NCI-H2029 treated with DMSO at 0.1 percent for 48 hours (cell line): ENCODE results near the gene CKS1B.

Experiments used
- DNase-seq: peaks from one replicate; lab custom pipeline; 2025; lab: John Stamatoyannopoulos, UW

The CKS1B gene

GRCh38 chr1:155015527-155016230, 41.2 kb downstream of the CKS1B start:
- no peak for DNase-seq

GRCh38 chr1:155016231-155016831, 41.9 kb downstream of the CKS1B start:
- no peak for DNase-seq

DNA sequence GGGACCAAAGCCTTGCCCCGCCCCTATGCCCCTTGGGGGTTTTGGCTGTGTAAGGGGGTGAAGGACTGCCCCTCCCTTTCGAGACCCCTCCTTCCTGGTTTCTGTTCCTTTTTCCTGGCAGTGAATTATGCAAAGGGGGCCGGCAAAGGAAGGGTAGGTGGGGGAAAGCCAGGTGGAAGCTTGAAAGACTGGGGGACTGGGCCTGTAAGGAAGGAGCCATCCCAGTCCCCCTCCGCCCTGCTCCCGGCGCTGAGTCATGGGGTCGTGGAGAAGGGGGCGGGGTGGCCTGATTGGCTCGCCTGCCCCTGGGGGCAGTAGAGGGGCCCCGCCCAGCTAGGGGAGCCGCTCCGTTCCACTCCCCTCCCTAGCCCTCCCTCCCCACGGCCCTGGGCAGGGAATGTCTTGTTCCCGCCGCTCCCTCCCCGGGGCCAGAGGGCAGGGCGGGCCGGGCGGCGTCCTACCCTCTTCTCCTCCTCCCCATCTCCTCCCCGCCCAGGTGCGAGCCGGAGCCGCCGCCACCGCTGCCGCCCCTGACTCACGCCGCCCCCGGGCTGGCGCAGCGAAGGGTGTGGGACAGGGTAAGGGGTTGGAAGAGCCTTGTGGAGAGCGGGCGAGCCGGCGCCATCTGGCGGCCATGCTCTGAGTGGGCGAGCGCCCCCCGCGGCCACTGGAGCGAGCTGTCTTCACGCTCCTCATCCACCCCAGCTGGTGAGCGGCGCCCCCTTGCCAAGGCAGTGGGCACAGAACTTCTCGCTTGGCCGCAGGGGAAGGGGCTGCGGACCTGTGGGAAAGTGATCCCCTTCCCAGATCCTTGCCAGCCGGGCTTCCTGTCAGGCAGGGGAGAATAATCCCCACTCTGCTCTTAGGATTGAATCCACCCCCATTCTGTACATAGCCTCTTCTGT, 42.8 kb downstream of the CKS1B start:
- peak; percentile 17 for DNase-seq

GRCh38 chr1:155017946-155018316, 43.5 kb downstream of the CKS1B start:
- DNase-seq: no peak

DNA sequence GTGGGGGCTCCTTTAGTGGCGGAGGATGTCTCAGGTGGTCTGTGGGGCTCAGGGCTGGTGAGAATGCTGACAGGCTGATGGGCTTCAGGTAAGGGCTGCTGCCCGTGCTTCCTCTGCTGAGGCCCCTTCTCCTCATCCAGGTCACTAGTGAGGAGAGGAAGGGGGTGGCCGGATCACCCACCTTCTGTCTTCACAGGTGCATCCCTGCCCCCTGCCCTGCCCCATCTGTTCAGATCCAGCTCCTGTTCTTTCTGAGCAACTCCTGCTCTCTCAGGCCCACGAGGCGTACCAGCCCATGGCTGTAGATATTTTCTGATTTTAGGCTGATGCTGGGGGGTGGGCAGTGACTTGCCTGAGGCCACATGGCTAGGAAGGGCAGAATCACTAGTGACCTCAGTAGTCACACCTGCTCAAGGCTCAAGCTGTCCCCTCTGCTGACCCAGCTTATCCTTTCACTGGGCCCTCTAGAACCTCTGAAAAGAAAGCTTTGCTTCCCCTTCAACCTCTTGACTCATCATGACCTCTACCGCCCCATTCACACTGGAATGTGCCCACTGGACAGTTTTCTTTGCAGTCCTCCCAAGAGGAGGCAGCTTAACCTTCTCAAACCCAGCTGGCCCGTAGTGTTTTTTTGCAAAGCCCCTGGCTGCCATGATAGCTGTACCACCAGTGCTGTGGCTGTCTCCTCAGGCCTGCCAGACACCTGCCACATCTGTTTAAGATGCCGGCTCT, 44.3 kb downstream of the CKS1B start:
- DNase-seq: no peak

DNA sequence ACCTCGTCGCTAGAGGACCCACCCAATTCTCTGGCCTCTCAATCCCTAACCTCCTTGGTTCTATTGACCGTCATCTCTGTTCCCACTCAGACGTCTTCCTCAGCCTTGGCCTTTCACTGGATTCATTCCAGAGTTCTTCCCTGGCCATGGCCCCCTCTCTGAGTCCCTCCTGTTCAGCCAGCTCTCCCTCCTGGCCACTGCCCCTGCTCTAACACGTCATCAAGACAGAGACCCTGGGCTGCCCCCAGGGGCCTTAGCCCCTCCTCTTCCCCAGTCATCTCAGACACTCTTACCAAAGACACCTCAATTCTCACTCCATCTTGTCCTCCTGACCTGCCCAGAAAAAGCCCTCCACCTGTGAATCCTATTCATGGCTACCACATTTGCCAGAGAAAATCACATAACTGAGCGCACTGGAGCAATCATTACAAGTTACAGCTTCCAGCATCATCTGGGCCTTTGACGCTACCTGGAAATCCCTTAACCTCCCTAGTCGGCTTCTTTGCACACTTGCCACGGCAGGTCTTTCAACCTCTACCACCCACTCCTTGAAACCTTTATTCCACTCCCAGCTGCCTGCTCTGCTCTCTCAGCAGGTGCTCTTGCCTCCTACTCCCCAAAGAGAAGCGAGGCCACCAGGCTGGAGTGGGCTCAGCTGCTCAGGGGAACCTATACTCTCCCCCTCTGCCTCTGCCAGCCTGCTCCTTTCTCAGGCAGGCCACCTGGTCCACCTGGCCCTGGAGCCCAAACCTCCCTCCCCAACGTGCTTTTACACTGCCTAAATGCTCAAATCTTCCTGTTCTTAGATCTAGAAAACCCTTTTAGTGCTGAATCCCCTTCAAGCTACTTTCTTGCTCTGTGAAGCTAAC, 45.1 kb downstream of the CKS1B start:
- DNase-seq: no peak

DNA sequence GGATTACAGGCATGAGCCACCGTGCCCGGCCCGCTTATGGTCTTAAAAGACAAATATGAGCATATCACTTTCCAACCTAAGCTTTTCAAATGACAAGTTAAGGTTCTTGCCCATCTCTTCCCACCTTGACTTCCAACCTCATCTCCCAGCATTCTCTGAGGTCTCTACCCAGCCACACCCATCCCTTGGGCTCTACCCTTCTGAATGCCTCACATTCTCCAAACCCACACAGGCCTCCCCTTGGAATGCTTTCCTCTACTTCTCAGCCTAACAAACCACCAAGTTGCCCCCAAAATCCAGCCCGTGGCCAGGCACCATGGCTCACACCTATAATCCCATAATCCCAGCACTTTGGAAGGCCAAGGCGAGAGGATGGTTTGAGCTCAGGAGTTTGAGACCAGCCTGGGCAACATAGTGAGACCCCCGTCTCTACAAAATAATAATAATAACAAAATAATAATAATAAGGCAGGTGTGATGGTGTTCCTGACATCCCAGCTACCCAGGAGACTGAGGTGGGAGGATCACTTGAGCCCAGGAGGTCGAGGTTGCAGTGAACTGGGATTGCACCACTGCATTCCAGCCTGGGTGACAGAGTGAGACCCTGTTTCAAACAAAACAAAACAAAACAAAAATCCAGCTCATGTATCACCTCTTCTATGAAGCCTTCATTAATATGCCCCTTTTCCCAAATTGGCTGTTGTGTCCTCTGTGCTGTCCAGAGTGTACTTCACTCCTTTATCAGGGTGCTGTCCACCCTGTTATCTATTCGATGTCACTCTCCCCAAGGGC, 47.9 kb downstream of the CKS1B start:
- no peak for DNase-seq

GRCh38 chr1:155022927-155023236, 48.4 kb downstream of the CKS1B start:
- peak; percentile 47 for DNase-seq

DNA sequence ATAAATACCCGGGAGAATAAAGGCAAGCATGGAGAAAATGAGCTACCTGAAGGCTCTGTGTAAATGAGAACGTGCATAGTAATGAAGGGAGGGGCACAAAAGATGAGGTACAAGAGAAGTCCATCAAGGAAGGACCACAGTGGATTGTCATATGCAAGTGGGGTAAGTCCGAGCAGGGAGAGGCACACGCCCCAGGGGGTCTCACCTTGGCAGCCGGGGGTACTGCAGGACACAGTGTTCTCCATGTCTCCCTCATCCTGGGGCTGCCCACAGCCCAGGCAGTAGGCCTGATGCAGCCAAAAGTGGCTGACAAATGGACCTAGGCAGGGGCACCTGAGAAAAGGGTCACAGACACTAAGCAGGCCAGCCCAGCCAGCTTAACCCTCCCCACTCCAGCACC, 49.1 kb downstream of the CKS1B start:
- DNase-seq: no peak

GRCh38 chr1:155024315-155024714, 49.8 kb downstream of the CKS1B start:
- DNase-seq: no peak

GRCh38 chr1:155026154-155026553, 51.7 kb downstream of the CKS1B start:
- DNase-seq: no peak

DNA sequence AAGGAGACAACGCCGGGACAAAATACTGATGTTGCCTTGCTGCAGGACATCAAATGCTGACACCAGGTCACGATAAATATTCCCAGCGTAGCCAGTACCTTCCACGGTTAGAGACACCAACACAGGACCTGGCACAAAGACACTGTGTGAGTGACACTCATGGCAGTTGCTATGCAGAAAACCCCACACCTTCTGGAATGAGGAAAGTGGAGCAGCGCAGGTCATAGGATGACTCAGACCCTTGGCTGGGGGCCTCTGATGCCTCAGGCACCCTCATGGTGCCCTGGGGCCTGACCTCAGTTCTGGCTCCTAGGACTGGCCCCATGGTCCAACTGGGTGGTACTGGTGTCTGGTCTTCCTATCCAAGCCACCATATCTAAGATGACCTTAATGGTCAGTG, 52.1 kb downstream of the CKS1B start:
- no peak for DNase-seq
